ENCODE results near the gene TEC. TPM values are rescaled to one million over a fixed set of nuclear protein-coding genes. Genes with fewer than 3 reads are reported as not detected.

The TEC gene
- 0.84 and 0.93 TPM in 2 replicates for total RNA-seq

DNA sequence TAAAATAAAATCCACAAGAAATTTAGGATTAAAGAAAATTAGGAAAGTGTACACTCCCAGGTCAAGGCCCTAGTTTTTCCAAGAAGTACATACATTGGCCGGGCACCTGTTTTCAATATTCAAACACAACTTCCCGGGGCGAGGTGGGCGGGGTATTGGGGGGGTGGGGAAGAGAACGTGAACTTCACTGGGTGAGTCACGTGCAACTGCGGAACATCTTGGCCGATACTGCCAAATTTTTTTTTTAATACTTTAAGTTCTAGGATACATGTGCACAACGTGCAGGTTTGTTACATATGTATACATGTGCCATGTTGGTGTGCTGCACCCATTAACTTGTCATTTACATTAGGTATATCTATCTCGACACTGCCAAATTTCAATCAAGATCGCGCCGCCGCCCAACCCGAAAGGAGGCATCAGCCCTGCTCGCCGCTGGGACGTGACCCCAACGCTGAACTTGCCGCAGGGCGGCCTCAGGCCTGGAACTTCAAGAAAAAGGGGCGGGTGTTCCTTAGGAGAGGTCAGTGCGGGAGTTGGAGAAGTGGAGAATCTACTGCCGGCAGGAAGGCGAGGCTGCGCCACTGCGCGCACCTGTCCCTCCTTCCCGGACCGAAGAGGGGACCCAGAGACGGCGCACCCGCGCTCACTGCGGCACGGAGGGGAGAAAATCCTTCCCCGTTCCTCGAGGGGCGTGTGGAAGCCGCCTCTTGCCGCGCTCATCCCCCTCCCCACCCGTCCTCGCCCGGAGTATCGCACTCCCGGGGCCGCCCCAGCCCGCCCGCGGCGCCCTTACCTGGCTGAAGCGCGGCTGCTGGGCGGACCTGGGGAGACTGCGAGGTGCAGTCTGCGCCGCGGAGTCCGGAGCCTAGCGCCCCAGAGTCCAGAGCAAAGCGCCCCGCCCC, at the start of gene TEC:
Gene TEC (minus strand): TSS at position 883 of the 905 bp plus-strand sequence. CDS start 41,224 bp downstream, outside the sequence.

DNA sequence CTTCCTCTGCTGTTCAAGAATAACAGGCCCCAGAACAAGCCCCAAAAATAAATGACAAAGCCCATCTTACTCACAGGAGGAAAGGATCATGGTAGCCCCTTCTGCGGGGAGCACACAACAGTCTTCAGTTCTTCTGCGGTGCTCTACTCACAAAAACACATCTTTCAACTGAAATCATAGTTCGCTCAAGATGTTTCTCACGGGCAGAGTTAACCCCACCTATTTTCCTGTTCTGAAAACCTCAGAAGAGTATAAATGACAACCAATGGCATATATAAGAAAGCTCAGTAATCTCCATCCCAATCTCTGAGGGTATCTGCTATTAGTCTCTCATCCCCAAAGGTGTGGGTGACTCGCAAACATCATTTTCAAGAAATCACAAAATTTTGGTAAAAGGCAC, 135.6 kb downstream of the TEC start, which contains the start of gene TXK:
Gene TXK (minus strand): TSS at position 170 of the 400 bp plus-strand sequence. CDS start 80 bp downstream, at position 90.

Other genes starting within 250 kb of the TEC start
- 1.4 and 1.5 TPM in 2 replicates for gene TXK, start 135.6 kb downstream of the TEC start, total RNA-seq
- 35.4 and 41.7 TPM in 2 replicates for gene SLAIN2, start 71.7 kb upstream of the TEC start, total RNA-seq
- gene SLC10A4, start 213.5 kb upstream of the TEC start, total RNA-seq: not detected in 2 replicates
- gene ZAR1, start 220.4 kb upstream of the TEC start, total RNA-seq: not detected in 2 replicates